Ascending aorta (tissue), 2 donors: Measurements from ENCODE around the gene FER1L5. TPM values are rescaled to one million over a fixed set of nuclear protein-coding genes. Genes with fewer than 3 reads are reported as not detected.

Source experiments
- DNase-seq, 2 donors: peaks; one replicate each; pipeline ENCODE4 v3.0.0-alpha.2; 2019; ENCODE audit warnings: low spot score in 2 of 2
- H3K27ac ChIP-seq, 2 donors: fragments of 200-600 bp; sonication (generic); one replicate each; pipeline ENCODE4 v1.5.1; 2016 to 2017; ENCODE audit warnings: mild to moderate bottlenecking in 1 of 2
- H3K27me3 ChIP-seq: fragments of 200-600 bp; sonication (generic); one replicate; pipeline ENCODE4 v1.5.1; 2017
- H3K36me3 ChIP-seq, 2 donors: fragments of 200-600 bp; sonication (generic); one replicate each; pipeline ENCODE4 v1.5.1; 2016
- H3K4me1 ChIP-seq, 2 donors: fragments of 200-600 bp; sonication (generic); one replicate each; pipeline ENCODE4 v1.5.1; 2016 to 2017; ENCODE audit warnings: mild to moderate bottlenecking in 1 of 2
- H3K4me3 ChIP-seq, 2 donors: fragments of 200-600 bp; sonication (generic); one replicate each; pipeline ENCODE4 v1.5.1; 2016 to 2017; ENCODE audit warnings: mild to moderate bottlenecking in 1 of 2
- H3K9me3 ChIP-seq, 2 donors: fragments of 200-600 bp; sonication (generic); one replicate each; pipeline ENCODE4 v1.5.1; 2016
- intact Hi-C: fragments of 100-400 bp; cut with DNase I; formaldehyde crosslinking; loops from one replicate; pipeline ENCODE4 v1.15.1; 2023
- total RNA-seq: library from RNA; depleted of rRNA; stranded (reverse); fragments of >200 nt; gene quantifications from one replicate; pipeline ENCODE4 v1.1.0, GENCODE V29; 2016
- TF ChIP-seq, protein P1 (sequence below), 3 experiments: fragments of 200-600 bp in 2 of 3; fragments of 450-650 bp in 1 of 3; sonication (generic) in 2 of 3; IDR thresholded peaks; one replicate each; pipeline ENCODE4 v1.5.1; 2016 to 2019; ENCODE audit warnings: antibody characterized with exemption in 3 of 3, mild to moderate bottlenecking in 1 of 3, moderate library complexity in 1 of 3

The FER1L5 gene
- total RNA-seq, 1 donor from 2014 or later: not detected

DNA sequence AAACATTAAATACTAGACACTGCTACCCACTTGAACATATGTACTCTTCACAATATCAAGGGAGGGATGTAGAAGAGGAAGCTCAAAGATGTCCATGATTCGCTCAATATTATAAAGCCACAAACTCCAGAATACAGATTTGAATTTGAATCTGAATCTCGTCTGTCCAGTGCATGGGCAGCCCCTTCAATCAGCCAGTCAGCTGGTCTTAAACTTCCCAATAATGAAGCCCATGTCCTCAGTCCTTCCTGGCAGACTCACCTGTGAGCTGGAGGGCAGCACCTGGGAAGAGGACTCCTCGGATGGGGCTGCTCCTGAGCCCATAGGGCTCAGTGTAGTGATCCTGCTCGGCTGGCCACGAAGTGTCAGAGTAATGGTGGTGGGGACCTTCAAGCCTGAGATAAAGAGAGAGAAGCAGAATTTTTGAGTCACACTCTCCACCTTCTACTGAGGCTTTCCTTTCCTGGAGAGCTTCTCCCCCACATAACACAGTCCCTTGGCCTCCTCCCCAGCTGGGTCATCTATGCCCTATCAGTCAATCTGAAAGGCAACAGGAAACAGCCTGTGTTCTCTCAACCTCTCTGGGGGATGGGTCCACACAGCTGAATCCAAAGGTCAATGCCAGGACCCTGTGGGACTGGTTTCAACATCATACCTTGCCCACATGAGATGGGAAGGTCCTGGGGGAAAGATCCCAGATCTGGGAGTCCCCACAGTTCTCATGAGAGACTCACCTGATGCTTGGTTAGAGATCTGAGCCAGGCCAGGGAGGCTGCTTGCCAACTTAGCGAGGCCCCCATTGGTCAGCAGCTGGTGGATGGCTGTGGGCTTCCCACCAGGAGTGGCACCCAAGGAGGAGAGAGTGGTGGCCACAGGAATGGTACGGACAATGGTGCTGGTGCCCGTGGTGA is 40.9 kb upstream of the FER1L5 start:
- H3K4me3 ChIP-seq: no peak overlapping the region
- DNase-seq: no peak
- H3K4me1 ChIP-seq: no peaks in the 10 kb centered on the region
- peaks cover 78 to 83% of the 10 kb centered on the region in 2 donors for H3K36me3 ChIP-seq
- H3K9me3 ChIP-seq: no peaks in the 10 kb centered on the region
- H3K27me3 ChIP-seq: no peaks in the 10 kb centered on the region
- intact Hi-C loops: no loop called here
- TF ChIP-seq, protein P1, sequence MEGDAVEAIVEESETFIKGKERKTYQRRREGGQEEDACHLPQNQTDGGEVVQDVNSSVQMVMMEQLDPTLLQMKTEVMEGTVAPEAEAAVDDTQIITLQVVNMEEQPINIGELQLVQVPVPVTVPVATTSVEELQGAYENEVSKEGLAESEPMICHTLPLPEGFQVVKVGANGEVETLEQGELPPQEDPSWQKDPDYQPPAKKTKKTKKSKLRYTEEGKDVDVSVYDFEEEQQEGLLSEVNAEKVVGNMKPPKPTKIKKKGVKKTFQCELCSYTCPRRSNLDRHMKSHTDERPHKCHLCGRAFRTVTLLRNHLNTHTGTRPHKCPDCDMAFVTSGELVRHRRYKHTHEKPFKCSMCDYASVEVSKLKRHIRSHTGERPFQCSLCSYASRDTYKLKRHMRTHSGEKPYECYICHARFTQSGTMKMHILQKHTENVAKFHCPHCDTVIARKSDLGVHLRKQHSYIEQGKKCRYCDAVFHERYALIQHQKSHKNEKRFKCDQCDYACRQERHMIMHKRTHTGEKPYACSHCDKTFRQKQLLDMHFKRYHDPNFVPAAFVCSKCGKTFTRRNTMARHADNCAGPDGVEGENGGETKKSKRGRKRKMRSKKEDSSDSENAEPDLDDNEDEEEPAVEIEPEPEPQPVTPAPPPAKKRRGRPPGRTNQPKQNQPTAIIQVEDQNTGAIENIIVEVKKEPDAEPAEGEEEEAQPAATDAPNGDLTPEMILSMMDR (IDR thresholded peaks at IDR 0.05): no peak
- H3K27ac ChIP-seq: no peak overlapping the region

DNA sequence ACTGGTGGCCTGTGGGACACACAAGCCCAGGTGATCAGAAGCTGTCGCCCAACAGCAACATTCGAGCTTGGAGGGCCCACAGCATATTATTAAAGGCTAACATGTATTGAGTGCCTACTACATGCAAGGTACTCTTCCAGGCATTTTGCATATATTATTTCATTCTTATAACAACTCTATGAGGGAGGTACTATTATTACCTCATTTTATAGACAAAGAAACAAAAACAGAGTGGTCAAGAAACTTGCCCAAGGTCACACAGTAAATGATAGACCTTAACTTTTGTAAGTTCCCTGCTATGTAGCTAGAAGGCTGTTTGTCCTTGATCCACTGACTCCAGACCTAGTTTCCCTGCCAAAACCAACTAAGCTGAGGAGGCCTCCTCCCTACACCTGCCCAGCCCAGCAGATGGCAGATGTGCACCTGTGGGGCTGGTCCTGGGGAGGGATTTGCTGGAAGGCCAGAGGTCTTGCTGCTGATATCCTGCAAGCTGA is 40.2 kb upstream of the FER1L5 start:
- Histone ChIP-seq H3K9me3 (no peaks in the 10 kb centered on the region), H3K27ac (no peak overlapping the region), H3K36me3 (peaks cover 83 to 86% of the 10 kb centered on the region in 2 donors), H3K4me1 (no peaks in the 10 kb centered on the region), H3K4me3 (no peak overlapping the region), H3K27me3 (no peaks in the 10 kb centered on the region)
- no peak for DNase-seq
- TF ChIP-seq, protein P1 (IDR thresholded peaks at IDR 0.05): no peak
- intact Hi-C loops: no loop called here

- no peak overlapping the region for H3K4me3 ChIP-seq
- TF ChIP-seq, protein P1 (IDR thresholded peaks at IDR 0.05): no peak
- no peak overlapping the region for H3K27ac ChIP-seq
- DNase-seq: no peak
- intact Hi-C loops: no loop called here
- H3K4me1 ChIP-seq: no peaks in the 10 kb centered on the region
- no peaks in the 10 kb centered on the region for H3K9me3 ChIP-seq
- H3K36me3 ChIP-seq: peaks cover 91 to 95% of the 10 kb centered on the region in 2 donors
- H3K27me3 ChIP-seq: no peaks in the 10 kb centered on the region
Observed at GRCh38 chr2:96604104-96604503, 38.5 kb upstream of the FER1L5 start.

- H3K27me3 ChIP-seq: no peaks in the 10 kb centered on the region
- intact Hi-C loops: no loop called here
- no peaks in the 10 kb centered on the region for H3K9me3 ChIP-seq
- TF ChIP-seq, protein P1 (IDR thresholded peaks at IDR 0.05): no peak
- H3K36me3 ChIP-seq: peaks cover 97 to 98% of the 10 kb centered on the region in 2 donors
- no peak for DNase-seq
- H3K27ac ChIP-seq: no peak overlapping the region
- H3K4me1 ChIP-seq: no peaks in the 10 kb centered on the region
- H3K4me3 ChIP-seq: no peak overlapping the region
Observed at GRCh38 chr2:96608469-96609455, 33.8 kb upstream of the FER1L5 start.

GRCh38 chr2:96616128-96616527 is 26.4 kb upstream of the FER1L5 start:
- intact Hi-C loops: loop anchor here (5.0 kb wide), 1 partner anchor 201 kb away; the partner anchor contains the start of gene CNNM3
- peaks cover 3 to 25% of the 10 kb centered on the region in 2 donors for H3K4me1 ChIP-seq
- DNase-seq: no peak
- TF ChIP-seq, protein P1 (IDR thresholded peaks at IDR 0.05): no peak
- H3K36me3 ChIP-seq: peaks cover 38 to 41% of the 10 kb centered on the region in 2 donors
- H3K9me3 ChIP-seq: no peaks in the 10 kb centered on the region
- peak overlapping the region; percentile 64 to 67 for H3K27ac ChIP-seq
- no peaks in the 10 kb centered on the region for H3K27me3 ChIP-seq
- H3K4me3 ChIP-seq: no peak overlapping the region
